HepG2 (cell line): ENCODE results near the gene EIF6. TPM values are rescaled to one million over a fixed set of nuclear protein-coding genes. Genes with fewer than 3 reads are reported as not detected.

Source experiments
- DR1 ChIP-seq: sonication (generic); formaldehyde crosslinking; IDR thresholded peaks from 2 replicates; pipeline ENCODE4 v1.8.0; 2021; ENCODE audit warnings: mild to moderate bottlenecking, missing genetic modification reagents, inconsistent platforms
- ETV6 ChIP-seq: sonication (generic); formaldehyde crosslinking; conservative IDR thresholded peaks from 2 replicates; pipeline ENCODE4 v1.4.0; 2020; ENCODE audit warnings: missing genetic modification reagents
- JARID2 ChIP-seq: sonication (generic); formaldehyde crosslinking; IDR thresholded peaks from 2 replicates; pipeline ENCODE4 v1.8.1; 2023; ENCODE audit warnings: missing genetic modification reagents, inconsistent platforms; ENCODE audit not compliant: insufficient replicate concordance
- RELA ChIP-seq: sonication (generic); formaldehyde crosslinking; IDR thresholded peaks from 2 replicates; pipeline ENCODE4 v1.4.0; 2020; ENCODE audit warnings: missing genetic modification reagents
- TCF12 ChIP-seq, 2 experiments: fragments of 450-650 bp in 1 of 2; sonication (generic) in 1 of 2; formaldehyde crosslinking in 1 of 2; IDR thresholded peaks; 2 replicates each; pipeline versions ENCODE4 v1.6.1 to v1.8.0; 2017 to 2022; ENCODE audit warnings: antibody characterized with exemption in 1 of 2, mild to moderate bottlenecking in 1 of 2, missing genetic modification reagents in 1 of 2, moderate library complexity in 1 of 2
- ZNF567 ChIP-seq: sonication (generic); formaldehyde crosslinking; IDR thresholded peaks from 2 replicates; pipeline ENCODE4 v1.8.1; 2023; ENCODE audit warnings: mild to moderate bottlenecking, missing genetic modification reagents, borderline replicate concordance
- polyA plus RNA-seq, 8 experiments: library from polyadenylated mRNA; depleted of rRNA in 3 of 8; stranded (reverse) in 7 of 8; unstranded in 1 of 8; fragments of >200 nt; fragmentation: Illumina TruSeq in 4 of 8; extraction: Trizol in 4 of 8; gene quantifications; 2 replicates each; pipeline versions ENCODE4 v1.2.1 to v1.2.3, GENCODE V29; 2011 to 2016; ENCODE audit warnings: low read depth in 4 of 8, missing spikeins in 1 of 8, mixed read lengths in 1 of 8; ENCODE audit not compliant: insufficient read depth in 1 of 8
- total RNA-seq, 5 experiments: library from RNA; depleted of rRNA; stranded (reverse); fragments of >200 nt; fragmentation: Illumina TruSeq; extraction: Trizol; gene quantifications; 2 replicates each; pipeline ENCODE4 v1.2.3, GENCODE V29; 2016; ENCODE audit warnings: low read depth in 1 of 5
- TF ChIP-seq, protein P1 (sequence below): sonication (generic); formaldehyde crosslinking; IDR thresholded peaks from 2 replicates; pipeline ENCODE4 v1.4.0; 2020; ENCODE audit warnings: missing genetic modification reagents, borderline replicate concordance
- TF ChIP-seq, protein P2 (sequence below): sonication (generic); formaldehyde crosslinking; IDR thresholded peaks from 2 replicates; pipeline ENCODE4 v1.8.1; 2023; ENCODE audit warnings: missing genetic modification reagents, mild to moderate bottlenecking, borderline replicate concordance
- TF ChIP-seq, protein P3 (sequence below): sonication (generic); formaldehyde crosslinking; IDR thresholded peaks from 2 replicates; pipeline ENCODE4 v1.4.0; 2020; ENCODE audit warnings: mild to moderate bottlenecking, low read depth, missing genetic modification reagents
- TF ChIP-seq, protein P4 (sequence below): sonication (generic); formaldehyde crosslinking; IDR thresholded peaks from one replicate; pipeline ENCODE4 v1.5.1; 2020; ENCODE audit warnings: mild to moderate bottlenecking, missing genetic modification reagents; ENCODE audit errors: not compliant biosample characterization
- TF ChIP-seq, protein P5 (sequence below): sonication (generic); formaldehyde crosslinking; conservative IDR thresholded peaks from 2 replicates; pipeline ENCODE4 v1.4.0; 2020; ENCODE audit warnings: missing genetic modification reagents

The EIF6 gene
- total and polyA plus RNA-seq, 2 of the 13 experiments (the other 11 are each of a cell fraction or from before 2014, with no cell fraction given) = 462 to 466 TPM

DNA sequence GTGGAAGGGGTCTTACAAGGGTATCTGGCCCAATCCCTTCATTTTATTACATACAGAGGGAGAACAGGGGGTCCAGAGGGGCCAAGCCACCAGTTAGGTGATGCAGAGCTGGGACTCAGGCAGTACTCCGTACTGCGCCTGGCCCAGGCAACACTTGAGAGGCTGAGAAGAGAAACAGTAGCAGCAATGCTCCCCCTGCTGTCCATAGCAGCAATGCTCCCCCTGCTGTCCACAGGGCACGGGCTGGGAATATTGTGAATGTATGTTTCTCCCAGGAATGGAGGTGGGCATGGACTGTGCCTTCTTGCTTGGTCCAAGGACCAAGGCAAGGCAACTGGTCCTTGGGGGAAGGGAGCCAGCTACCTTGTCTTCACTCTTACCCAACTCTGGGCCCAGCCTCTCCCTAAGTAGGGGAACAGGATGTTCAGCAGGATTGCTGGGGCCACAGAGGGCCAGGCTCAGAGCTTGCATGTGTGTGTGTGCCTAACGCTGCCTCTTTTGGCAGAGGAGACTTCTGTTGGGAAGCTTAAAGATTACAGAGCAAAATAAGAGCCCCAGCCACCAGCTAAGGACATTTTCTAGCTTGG is 22.5 kb upstream of the EIF6 start (continued):
- TF ChIP-seq, protein P1, sequence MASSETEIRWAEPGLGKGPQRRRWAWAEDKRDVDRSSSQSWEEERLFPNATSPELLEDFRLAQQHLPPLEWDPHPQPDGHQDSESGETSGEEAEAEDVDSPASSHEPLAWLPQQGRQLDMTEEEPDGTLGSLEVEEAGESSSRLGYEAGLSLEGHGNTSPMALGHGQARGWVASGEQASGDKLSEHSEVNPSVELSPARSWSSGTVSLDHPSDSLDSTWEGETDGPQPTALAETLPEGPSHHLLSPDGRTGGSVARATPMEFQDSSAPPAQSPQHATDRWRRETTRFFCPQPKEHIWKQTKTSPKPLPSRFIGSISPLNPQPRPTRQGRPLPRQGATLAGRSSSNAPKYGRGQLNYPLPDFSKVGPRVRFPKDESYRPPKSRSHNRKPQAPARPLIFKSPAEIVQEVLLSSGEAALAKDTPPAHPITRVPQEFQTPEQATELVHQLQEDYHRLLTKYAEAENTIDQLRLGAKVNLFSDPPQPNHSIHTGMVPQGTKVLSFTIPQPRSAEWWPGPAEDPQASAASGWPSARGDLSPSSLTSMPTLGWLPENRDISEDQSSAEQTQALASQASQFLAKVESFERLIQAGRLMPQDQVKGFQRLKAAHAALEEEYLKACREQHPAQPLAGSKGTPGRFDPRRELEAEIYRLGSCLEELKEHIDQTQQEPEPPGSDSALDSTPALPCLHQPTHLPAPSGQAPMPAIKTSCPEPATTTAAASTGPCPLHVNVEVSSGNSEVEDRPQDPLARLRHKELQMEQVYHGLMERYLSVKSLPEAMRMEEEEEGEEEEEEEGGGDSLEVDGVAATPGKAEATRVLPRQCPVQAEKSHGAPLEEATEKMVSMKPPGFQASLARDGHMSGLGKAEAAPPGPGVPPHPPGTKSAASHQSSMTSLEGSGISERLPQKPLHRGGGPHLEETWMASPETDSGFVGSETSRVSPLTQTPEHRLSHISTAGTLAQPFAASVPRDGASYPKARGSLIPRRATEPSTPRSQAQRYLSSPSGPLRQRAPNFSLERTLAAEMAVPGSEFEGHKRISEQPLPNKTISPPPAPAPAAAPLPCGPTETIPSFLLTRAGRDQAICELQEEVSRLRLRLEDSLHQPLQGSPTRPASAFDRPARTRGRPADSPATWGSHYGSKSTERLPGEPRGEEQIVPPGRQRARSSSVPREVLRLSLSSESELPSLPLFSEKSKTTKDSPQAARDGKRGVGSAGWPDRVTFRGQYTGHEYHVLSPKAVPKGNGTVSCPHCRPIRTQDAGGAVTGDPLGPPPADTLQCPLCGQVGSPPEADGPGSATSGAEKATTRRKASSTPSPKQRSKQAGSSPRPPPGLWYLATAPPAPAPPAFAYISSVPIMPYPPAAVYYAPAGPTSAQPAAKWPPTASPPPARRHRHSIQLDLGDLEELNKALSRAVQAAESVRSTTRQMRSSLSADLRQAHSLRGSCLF (CRISPR knock-in tag) = no peak
- TF ChIP-seq, protein P2, sequence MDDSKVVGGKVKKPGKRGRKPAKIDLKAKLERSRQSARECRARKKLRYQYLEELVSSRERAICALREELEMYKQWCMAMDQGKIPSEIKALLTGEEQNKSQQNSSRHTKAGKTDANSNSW (CRISPR knock-in tag) = no peak
- TF ChIP-seq JARID2 (CRISPR knock-in tag) = no peak
- TF ChIP-seq, protein P3, sequence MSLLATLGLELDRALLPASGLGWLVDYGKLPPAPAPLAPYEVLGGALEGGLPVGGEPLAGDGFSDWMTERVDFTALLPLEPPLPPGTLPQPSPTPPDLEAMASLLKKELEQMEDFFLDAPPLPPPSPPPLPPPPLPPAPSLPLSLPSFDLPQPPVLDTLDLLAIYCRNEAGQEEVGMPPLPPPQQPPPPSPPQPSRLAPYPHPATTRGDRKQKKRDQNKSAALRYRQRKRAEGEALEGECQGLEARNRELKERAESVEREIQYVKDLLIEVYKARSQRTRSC (CRISPR knock-in tag) = no peak
- TF ChIP-seq RELA (CRISPR knock-in tag) = no peak
- TF ChIP-seq ETV6 (CRISPR knock-in tag) = no peak; the same call in 1 of the 2 replicates
- peak; percentile 36; the same call in 1 of the 2 replicates for TF ChIP-seq ZNF567 (CRISPR knock-in tag)
- TF ChIP-seq, protein P4, sequence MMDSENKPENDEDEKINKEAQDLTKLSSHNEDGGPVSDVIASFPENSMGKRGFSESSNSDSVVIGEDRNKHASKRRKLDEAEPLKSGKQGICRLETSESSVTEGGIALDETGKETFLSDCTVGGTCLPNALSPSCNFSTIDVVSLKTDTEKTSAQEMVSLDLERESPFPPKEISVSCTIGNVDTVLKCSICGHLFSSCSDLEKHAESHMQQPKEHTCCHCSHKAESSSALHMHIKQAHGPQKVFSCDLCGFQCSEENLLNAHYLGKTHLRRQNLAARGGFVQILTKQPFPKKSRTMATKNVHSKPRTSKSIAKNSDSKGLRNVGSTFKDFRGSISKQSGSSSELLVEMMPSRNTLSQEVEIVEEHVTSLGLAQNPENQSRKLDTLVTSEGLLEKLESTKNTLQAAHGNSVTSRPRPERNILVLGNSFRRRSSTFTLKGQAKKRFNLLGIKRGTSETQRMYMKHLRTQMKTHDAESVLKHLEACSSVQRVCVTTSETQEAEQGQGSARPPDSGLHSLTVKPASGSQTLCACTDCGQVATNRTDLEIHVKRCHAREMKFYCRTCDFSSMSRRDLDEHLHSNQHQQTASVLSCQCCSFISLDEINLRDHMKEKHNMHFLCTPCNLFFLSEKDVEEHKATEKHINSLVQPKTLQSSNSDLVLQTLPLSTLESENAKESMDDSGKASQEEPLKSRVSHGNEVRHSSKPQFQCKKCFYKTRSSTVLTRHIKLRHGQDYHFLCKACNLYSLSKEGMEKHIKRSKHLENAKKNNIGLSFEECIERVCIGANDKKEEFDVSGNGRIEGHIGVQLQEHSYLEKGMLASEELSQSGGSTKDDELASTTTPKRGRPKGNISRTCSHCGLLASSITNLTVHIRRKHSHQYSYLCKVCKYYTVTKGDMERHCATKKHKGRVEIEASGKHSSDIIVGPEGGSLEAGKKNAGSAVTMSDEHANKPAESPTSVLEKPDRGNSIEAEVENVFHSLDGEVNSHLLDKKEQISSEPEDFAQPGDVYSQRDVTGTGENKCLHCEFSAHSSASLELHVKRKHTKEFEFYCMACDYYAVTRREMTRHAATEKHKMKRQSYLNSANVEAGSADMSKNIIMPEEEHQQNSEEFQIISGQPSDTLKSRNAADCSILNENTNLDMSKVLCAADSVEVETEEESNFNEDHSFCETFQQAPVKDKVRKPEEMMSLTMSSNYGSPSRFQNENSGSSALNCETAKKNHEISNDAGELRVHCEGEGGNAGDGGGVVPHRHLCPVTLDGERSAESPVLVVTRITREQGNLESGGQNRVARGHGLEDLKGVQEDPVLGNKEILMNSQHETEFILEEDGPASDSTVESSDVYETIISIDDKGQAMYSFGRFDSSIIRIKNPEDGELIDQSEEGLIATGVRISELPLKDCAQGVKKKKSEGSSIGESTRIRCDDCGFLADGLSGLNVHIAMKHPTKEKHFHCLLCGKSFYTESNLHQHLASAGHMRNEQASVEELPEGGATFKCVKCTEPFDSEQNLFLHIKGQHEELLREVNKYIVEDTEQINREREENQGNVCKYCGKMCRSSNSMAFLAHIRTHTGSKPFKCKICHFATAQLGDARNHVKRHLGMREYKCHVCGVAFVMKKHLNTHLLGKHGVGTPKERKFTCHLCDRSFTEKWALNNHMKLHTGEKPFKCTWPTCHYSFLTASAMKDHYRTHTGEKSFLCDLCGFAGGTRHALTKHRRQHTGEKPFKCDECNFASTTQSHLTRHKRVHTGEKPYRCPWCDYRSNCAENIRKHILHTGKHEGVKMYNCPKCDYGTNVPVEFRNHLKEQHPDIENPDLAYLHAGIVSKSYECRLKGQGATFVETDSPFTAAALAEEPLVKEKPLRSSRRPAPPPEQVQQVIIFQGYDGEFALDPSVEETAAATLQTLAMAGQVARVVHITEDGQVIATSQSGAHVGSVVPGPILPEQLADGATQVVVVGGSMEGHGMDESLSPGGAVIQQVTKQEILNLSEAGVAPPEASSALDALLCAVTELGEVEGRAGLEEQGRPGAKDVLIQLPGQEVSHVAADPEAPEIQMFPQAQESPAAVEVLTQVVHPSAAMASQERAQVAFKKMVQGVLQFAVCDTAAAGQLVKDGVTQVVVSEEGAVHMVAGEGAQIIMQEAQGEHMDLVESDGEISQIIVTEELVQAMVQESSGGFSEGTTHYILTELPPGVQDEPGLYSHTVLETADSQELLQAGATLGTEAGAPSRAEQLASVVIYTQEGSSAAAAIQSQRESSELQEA (CRISPR knock-in tag) = peak; percentile 52
- no peak for TF ChIP-seq TCF12 (IDR thresholded peaks at IDR 0.05)
- TF ChIP-seq TCF12 (CRISPR knock-in tag; IDR thresholded peaks at IDR 0.05) = no peak
- no peak for TF ChIP-seq DR1 (CRISPR knock-in tag)
- TF ChIP-seq, protein P5, sequence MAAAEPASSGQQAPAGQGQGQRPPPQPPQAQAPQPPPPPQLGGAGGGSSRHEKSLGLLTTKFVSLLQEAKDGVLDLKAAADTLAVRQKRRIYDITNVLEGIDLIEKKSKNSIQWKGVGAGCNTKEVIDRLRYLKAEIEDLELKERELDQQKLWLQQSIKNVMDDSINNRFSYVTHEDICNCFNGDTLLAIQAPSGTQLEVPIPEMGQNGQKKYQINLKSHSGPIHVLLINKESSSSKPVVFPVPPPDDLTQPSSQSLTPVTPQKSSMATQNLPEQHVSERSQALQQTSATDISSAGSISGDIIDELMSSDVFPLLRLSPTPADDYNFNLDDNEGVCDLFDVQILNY (CRISPR knock-in tag) = no peak
